Adrenal gland (tissue), 12 donors: ENCODE results near the gene NFE2L2. TPM values are rescaled to one million over a fixed set of nuclear protein-coding genes. Genes with fewer than 3 reads are reported as not detected.
"Not testable (repeated sequence)": the region's sequence is repeated elsewhere in the genome, so short reads cannot be mapped to it uniquely, and the experiment has no call there.

Source experiments
- DNase-seq, 7 donors: peaks; one replicate each; pipeline ENCODE4 v3.0.0-alpha.2; 2019 to 2020
- H3K27ac ChIP-seq, 5 donors: fragments of 200-600 bp; sonication (generic) in 4 of 5; 1 replicate in 3 of 5; 2 replicates in 2 of 5; pipeline versions ENCODE4 v1.5.1 to v1.8.0; 2016 to 2020; ENCODE audit warnings: mild to moderate bottlenecking in 1 of 5
- H3K27me3 ChIP-seq: fragments of 200-600 bp; 2 replicates; pipeline ENCODE4 v1.8.0; 2021
- H3K36me3 ChIP-seq, 2 donors: fragments of 200-600 bp; replicated peaks in 1 of 2; 1 replicate in 1 of 2; 2 replicates in 1 of 2; pipeline versions ENCODE4 v1.5.1 to v1.8.0; 2018 to 2022
- H3K4me1 ChIP-seq, 2 donors: fragments of 200-600 bp; replicated peaks in 1 of 2; 1 replicate in 1 of 2; 2 replicates in 1 of 2; pipeline versions ENCODE4 v1.5.1 to v1.8.0; 2018 to 2021
- H3K4me3 ChIP-seq, 4 donors: fragments of 200-600 bp; sonication (generic) in 3 of 4; one replicate each; pipeline ENCODE4 v1.5.1; 2016 to 2018
- H3K9me3 ChIP-seq, 3 donors: fragments of 200-600 bp; sonication (generic) in 1 of 3; replicated peaks in 1 of 3; 1 replicate in 2 of 3; 2 replicates in 1 of 3; pipeline versions ENCODE4 v1.5.1 to v1.8.0; 2016 to 2021
- CTCF ChIP-seq, 6 experiments: fragments of 450-650 bp in 4 of 6; fragments of 200-600 bp in 2 of 6; sonication (generic) in 1 of 6; IDR thresholded peaks; 1 replicate in 5 of 6; 2 replicates in 1 of 6; pipeline versions ENCODE4 v1.5.1 to v1.8.0; 2016 to 2021; ENCODE audit warnings: antibody characterized with exemption in 6 of 6, mild to moderate bottlenecking in 2 of 6, moderate library complexity in 1 of 6
- POLR2A ChIP-seq, 2 donors: fragments of 450-650 bp; IDR thresholded peaks; one replicate each; pipeline ENCODE4 v1.6.1; 2017; ENCODE audit warnings: antibody characterized with exemption in 2 of 2, mild to moderate bottlenecking in 2 of 2, moderate library complexity in 1 of 2
- whole genome bisulfite sequencing, 4 donors: extraction: QIAGEN DNeasy Blood & Tissue Kit in 2 of 4; methylation state at CpG; one replicate each; pipeline versions ENCODE4 v1.1.5 to v1.1.7; 2013 to 2017; 5-methylcytosine and 5-hydroxymethylcytosine counted together
- intact Hi-C, 2 donors: fragments of 100-400 bp; cut with DNase I; formaldehyde crosslinking; loops; one replicate each; pipeline versions ENCODE4 v1.14.1 to v1.15.0; 2022 to 2023
- polyA plus RNA-seq, 3 donors: library from polyadenylated mRNA; stranded (reverse); fragments of 200-250 nt in 2 of 3; fragments of 350-450 nt in 1 of 3; fragmentation: Illumina TruSeq in 1 of 3; extraction: RNeasy Lipid Tissue Mini Kit (QIAGEN cat#74804) in 1 of 3; gene quantifications; one replicate each; pipeline ENCODE4 v1.2.3, GENCODE V29; 2013 to 2014
- total RNA-seq, 9 donors: library from RNA; depleted of rRNA in 4 of 9; stranded (reverse); fragments of >200 nt in 4 of 9; fragments of 120-200 nt in 1 of 9; fragmentation: NEBNext Ultra II Directional in 1 of 9; extraction: Animal tissue kit (Norgen Biotek cat#: 25700) in 1 of 9; gene quantifications; one replicate each; pipeline versions ENCODE4 v1.1.0 to v1.2.4, GENCODE V29; 2013 to 2023
- donor health status: healthy with polysubstance abuse.
- donor health status: Bipolar disorder and iron deficiency.
- donor health status: DM: yes; HTN: yes; CAD: no.
- donor health status: DM: no; HTN: no; CAD: no.
- donor health status: DM: no; HTN: no; CAD: no.
- donor health status: DM: yes; HTN: yes; CAD: no.

NFE2L2 gene
- total and polyA plus RNA-seq, 12 donors, result 41.1 to 119 (median 80.4) TPM

GRCh38 chr2:177229442-177230242, 34.9 kb downstream of the NFE2L2 start:
- Histone ChIP-seq H3K4me1 (peaks cover 0 to 20% of the 10 kb centered on the region in 2 donors), H3K27me3 (no peaks in the 10 kb centered on the region), H3K27ac (no peak overlapping the region), H3K9me3 (no peaks in the 10 kb centered on the region), H3K36me3 (peaks cover 0 to 52% of the 10 kb centered on the region in 2 donors), H3K4me3 (no peak overlapping the region)
- TF ChIP-seq POLR2A (IDR thresholded peaks at IDR 0.05), result no peak
- TF ChIP-seq CTCF (IDR thresholded peaks at IDR 0.05), result no peak
- intact Hi-C loops, result no loop called here
- 88 to 94% (median 91%) methylated on average over 8 of the region's 8 CpGs for WGBS, 4 donors
- DNase-seq, result no peak

- Histone ChIP-seq H3K27ac (peak overlapping the region in 2 of 5 donors; percentile 2 to 29), H3K4me3 (no peak overlapping the region), H3K27me3 (no peaks in the 10 kb centered on the region), H3K4me1 (no peaks in the 10 kb centered on the region), H3K9me3 (no peaks in the 10 kb centered on the region), H3K36me3 (peaks cover 0 to 37% of the 10 kb centered on the region in 2 donors)
- 87 to 100% (median 88%) methylated on average over 2 of the region's 2 CpGs for WGBS, 4 donors
- intact Hi-C loops, result no loop called here
- no peak for DNase-seq
- TF ChIP-seq POLR2A (IDR thresholded peaks at IDR 0.05) (no peak), CTCF (IDR thresholded peaks at IDR 0.05) (no peak)
Measured at GRCh38 chr2:177225965-177226360, 38.6 kb downstream of the NFE2L2 start.

GRCh38 chr2:177223436-177223835, 41.1 kb downstream of the NFE2L2 start:
- H3K4me1 ChIP-seq, H3K27ac ChIP-seq, H3K4me3 ChIP-seq, H3K9me3 ChIP-seq, DNase-seq, intact Hi-C loops, H3K27me3 ChIP-seq: not testable (repeated sequence)
- H3K36me3 ChIP-seq, result peaks cover 0 to 42% of the 10 kb centered on the region in 2 donors

DNA sequence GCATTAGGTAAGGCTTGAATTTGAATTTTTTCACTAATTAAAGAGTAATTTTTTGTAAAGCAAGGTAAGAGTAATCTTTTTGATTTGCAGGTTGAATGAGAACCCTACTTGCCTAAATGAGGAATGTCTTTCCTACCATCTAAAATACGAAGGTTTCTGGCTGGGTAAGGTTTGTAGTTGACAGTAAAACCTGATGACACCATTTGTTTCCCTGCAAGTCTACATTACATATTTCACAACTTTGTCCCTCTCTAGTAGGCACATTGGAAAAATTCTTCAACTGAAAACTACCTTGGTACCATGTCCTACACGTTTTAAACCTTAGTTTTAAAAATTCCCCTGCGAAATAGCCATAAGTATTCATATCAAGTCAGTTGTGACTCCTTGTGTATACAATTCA, 42.6 kb downstream of the NFE2L2 start:
- peaks cover 0 to 56% of the 10 kb centered on the region in 2 donors for H3K36me3 ChIP-seq
- peaks cover 4 to 16% of the 10 kb centered on the region in 2 donors for H3K4me1 ChIP-seq
- no peak for TF ChIP-seq POLR2A (IDR thresholded peaks at IDR 0.05)
- TF ChIP-seq CTCF (IDR thresholded peaks at IDR 0.05), result no peak
- H3K27ac ChIP-seq, result no peak overlapping the region
- no peak for DNase-seq
- H3K27me3 ChIP-seq, result no peaks in the 10 kb centered on the region
- no peak overlapping the region for H3K4me3 ChIP-seq
- WGBS, 4 donors, result 83 to 95% (median 88%) methylated on average over 3 of the region's 3 CpGs
- intact Hi-C loops, result no loop called here
- H3K9me3 ChIP-seq, result no peaks in the 10 kb centered on the region

GRCh38 chr2:177221534-177221933, 43.0 kb downstream of the NFE2L2 start:
- intact Hi-C loops, result no loop called here
- Histone ChIP-seq H3K27ac (no peak overlapping the region), H3K4me3 (no peak overlapping the region), H3K36me3 (peaks cover 0 to 61% of the 10 kb centered on the region in 2 donors), H3K9me3 (no peaks in the 10 kb centered on the region), H3K4me1 (peaks cover 8 to 21% of the 10 kb centered on the region in 2 donors), H3K27me3 (no peaks in the 10 kb centered on the region)
- TF ChIP-seq POLR2A (IDR thresholded peaks at IDR 0.05) (no peak), CTCF (IDR thresholded peaks at IDR 0.05) (no peak)
- 89 to 98% (median 92%) methylated on average over 3 of the region's 3 CpGs for WGBS, 4 donors
- DNase-seq, result no peak

DNA sequence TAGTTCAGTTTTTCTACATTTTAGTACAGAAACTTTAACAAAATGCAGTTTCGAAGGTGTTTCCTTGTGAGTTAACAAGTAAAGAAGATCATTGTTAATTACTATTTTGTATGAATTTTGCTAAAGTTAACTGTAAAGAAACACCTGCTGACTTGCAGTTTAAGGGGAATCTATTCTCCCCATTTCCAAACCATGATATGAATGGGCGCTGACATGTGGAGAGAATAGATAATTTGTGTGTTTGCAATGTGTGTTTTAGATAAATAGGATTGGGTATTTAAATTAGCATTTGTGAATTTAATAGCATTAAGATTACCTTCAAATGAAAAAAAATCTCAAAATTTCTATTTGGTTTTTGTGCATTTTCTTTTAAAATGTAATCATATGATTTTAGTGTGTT, 44.7 kb downstream of the NFE2L2 start:
- DNase-seq, H3K4me3 ChIP-seq, H3K9me3 ChIP-seq, H3K27me3 ChIP-seq, H3K27ac ChIP-seq: not testable (repeated sequence)
- H3K4me1 ChIP-seq, result peaks cover 15 to 38% of the 10 kb centered on the region in 2 donors
- WGBS, 4 donors, result 93 to 99% (median 94%) methylated on average over 2 of the region's 2 CpGs
- H3K36me3 ChIP-seq, result peaks cover 0 to 72% of the 10 kb centered on the region in 2 donors
- intact Hi-C loops, result loop anchor here (5.0 to 10.0 kb wide), 2 partner anchors 43 to 55 kb away; partner anchors contain the start of gene NFE2L2 (in 2 of the 2)
